ENCODE data around the gene SVOPL. TPM values are rescaled to one million over a fixed set of nuclear protein-coding genes. Genes with fewer than 3 reads are reported as not detected.
A peak's percentile ranks its signal among the peaks of the same experiment; 100 is the strongest.

SVOPL gene
- total and polyA plus RNA-seq, 3 experiments from 2014 or later = not detected

DNA sequence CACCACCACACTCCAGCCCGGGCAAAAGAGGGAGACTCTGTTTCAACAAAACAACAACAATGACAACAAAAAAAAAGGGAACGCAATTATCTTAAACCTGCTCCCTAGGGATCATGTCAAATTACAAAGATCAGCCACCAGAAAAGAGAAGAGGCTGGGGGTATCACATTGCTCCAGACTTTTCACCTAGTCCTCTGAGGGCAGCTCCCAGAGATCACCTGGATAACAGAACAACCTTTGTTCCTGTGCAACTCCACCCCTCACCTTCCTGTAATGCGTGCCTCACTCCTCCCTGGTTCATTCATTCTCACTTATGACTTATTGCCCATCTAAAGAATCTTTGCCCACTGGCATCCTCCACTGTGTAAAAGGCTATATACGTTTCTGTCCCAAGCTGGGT lies 31.8 kb downstream of the SVOPL start:
- H3K9me3 Mint-ChIP-seq = no peaks in the 10 kb centered on the region
- CTCF ChIA-PET = no interaction called here
- DNase-seq = no peak
- peaks cover 21 to 56% of the 10 kb centered on the region in 2 donors for H3K27me3 Mint-ChIP-seq
- Histone ChIP-seq H3K4me3 (ENCODE audit: low read length) (no peak overlapping the region), H3K9me3 (ENCODE audit: low read length) (no peaks in the 10 kb centered on the region), H3K27me3 (ENCODE audit: insufficient read depth, low read length, poor library complexity, severe bottlenecking) (no peaks in the 10 kb centered on the region), H3K36me3 (ENCODE audit: insufficient read depth, low read length) (no peaks in the 10 kb centered on the region), H3K4me1 (ENCODE audit: insufficient read depth, low read length) (no peaks in the 10 kb centered on the region), H3K27ac (ENCODE audit: low read depth, low read length) (no peak overlapping the region)
- H3K27ac Mint-ChIP-seq = no peak overlapping the region
- no peaks in the 10 kb centered on the region for H3K36me3 Mint-ChIP-seq
- no peak overlapping the region for H3K4me3 Mint-ChIP-seq
- POLR2A ChIA-PET = no interaction called here
- H3K4me1 Mint-ChIP-seq = peaks cover 0 to 3% (median 0%) of the 10 kb centered on the region in 3 donors

- no peaks in the 10 kb centered on the region for H3K9me3 Mint-ChIP-seq
- H3K27me3 ChIP-seq (ENCODE audit: insufficient read depth, low read length, poor library complexity, severe bottlenecking) = no peaks in the 10 kb centered on the region
- peaks cover 21 to 60% of the 10 kb centered on the region in 2 donors for H3K27me3 Mint-ChIP-seq
- H3K36me3 Mint-ChIP-seq = no peaks in the 10 kb centered on the region
- peaks cover 0 to 6% (median 0%) of the 10 kb centered on the region in 3 donors for H3K4me1 Mint-ChIP-seq
- H3K27ac ChIP-seq (ENCODE audit: low read depth, low read length) = no peak overlapping the region
- H3K4me1 ChIP-seq (ENCODE audit: insufficient read depth, low read length) = no peaks in the 10 kb centered on the region
- H3K9me3 ChIP-seq (ENCODE audit: low read length) = no peaks in the 10 kb centered on the region
- H3K36me3 ChIP-seq (ENCODE audit: insufficient read depth, low read length) = no peaks in the 10 kb centered on the region
- no peak for DNase-seq
- ChIA-PET CTCF (no interaction called here), POLR2A (no interaction called here)
- H3K4me3 ChIP-seq (ENCODE audit: low read length) = no peak overlapping the region
- no peak overlapping the region for H3K27ac Mint-ChIP-seq
- H3K4me3 Mint-ChIP-seq = no peak overlapping the region
Measured at GRCh38 chr7:138668946-138669345, 32.2 kb downstream of the SVOPL start.

GRCh38 chr7:138668229-138668596 lies 32.9 kb downstream of the SVOPL start:
- no peaks in the 10 kb centered on the region for H3K9me3 ChIP-seq (ENCODE audit: low read length)
- no peaks in the 10 kb centered on the region for H3K27me3 ChIP-seq (ENCODE audit: insufficient read depth, low read length, poor library complexity, severe bottlenecking)
- no peak overlapping the region for H3K27ac ChIP-seq (ENCODE audit: low read depth, low read length)
- H3K27me3 Mint-ChIP-seq = peaks cover 25 to 68% of the 10 kb centered on the region in 2 donors
- ChIA-PET CTCF (no interaction called here), POLR2A (no interaction called here)
- no peaks in the 10 kb centered on the region for H3K4me1 ChIP-seq (ENCODE audit: insufficient read depth, low read length)
- no peak for DNase-seq
- no peak overlapping the region for H3K4me3 ChIP-seq (ENCODE audit: low read length)
- no peaks in the 10 kb centered on the region for H3K36me3 Mint-ChIP-seq
- H3K36me3 ChIP-seq (ENCODE audit: insufficient read depth, low read length) = no peaks in the 10 kb centered on the region
- H3K4me1 Mint-ChIP-seq = peaks cover 0 to 8% (median 0%) of the 10 kb centered on the region in 3 donors
- no peaks in the 10 kb centered on the region for H3K9me3 Mint-ChIP-seq
- no peak overlapping the region for H3K27ac Mint-ChIP-seq
- H3K4me3 Mint-ChIP-seq = no peak overlapping the region

GRCh38 chr7:138667535-138668228 lies 33.5 kb downstream of the SVOPL start:
- Histone ChIP-seq H3K4me1 (ENCODE audit: insufficient read depth, low read length) (no peaks in the 10 kb centered on the region), H3K27ac (ENCODE audit: low read depth, low read length) (no peak overlapping the region), H3K36me3 (ENCODE audit: insufficient read depth, low read length) (no peaks in the 10 kb centered on the region), H3K4me3 (ENCODE audit: low read length) (no peak overlapping the region), H3K27me3 (ENCODE audit: insufficient read depth, low read length, poor library complexity, severe bottlenecking) (no peaks in the 10 kb centered on the region), H3K9me3 (ENCODE audit: low read length) (no peaks in the 10 kb centered on the region)
- Mint-ChIP-seq H3K9me3 (no peaks in the 10 kb centered on the region), H3K36me3 (no peaks in the 10 kb centered on the region), H3K27ac (no peak overlapping the region), H3K4me3 (no peak overlapping the region), H3K4me1 (peaks cover 0 to 8% (median 0%) of the 10 kb centered on the region in 3 donors), H3K27me3 (peaks cover 27 to 73% of the 10 kb centered on the region in 2 donors)
- ChIA-PET POLR2A (no interaction called here), CTCF (no interaction called here)
- no peak for DNase-seq

DNA sequence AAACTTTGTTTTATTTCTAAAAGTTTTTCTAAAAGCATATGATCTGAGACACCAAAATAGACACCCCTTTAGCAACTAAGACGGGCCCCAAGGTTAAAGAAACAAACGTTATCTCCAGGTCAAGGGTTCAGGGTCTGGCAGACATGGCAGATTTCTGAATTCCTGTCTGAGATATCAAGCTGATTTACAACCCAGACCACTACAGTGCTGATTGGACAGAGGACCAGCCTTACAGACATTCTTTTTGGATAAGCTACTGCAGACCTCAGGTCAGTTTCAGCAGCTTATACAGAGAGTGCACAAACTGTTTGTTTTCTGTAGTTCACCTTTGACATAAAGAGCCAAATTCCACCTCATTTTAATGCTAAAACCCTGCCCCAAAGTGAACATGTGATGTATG lies 34.8 kb downstream of the SVOPL start:
- ChIA-PET CTCF (no interaction called here), POLR2A (no interaction called here)
- H3K9me3 Mint-ChIP-seq = no peaks in the 10 kb centered on the region
- peaks cover 0 to 8% (median 0%) of the 10 kb centered on the region in 3 donors for H3K4me1 Mint-ChIP-seq
- H3K27ac ChIP-seq (ENCODE audit: low read depth, low read length) = no peak overlapping the region
- H3K4me3 ChIP-seq (ENCODE audit: low read length) = no peak overlapping the region
- H3K4me3 Mint-ChIP-seq = no peak overlapping the region
- no peaks in the 10 kb centered on the region for H3K36me3 ChIP-seq (ENCODE audit: insufficient read depth, low read length)
- no peaks in the 10 kb centered on the region for H3K36me3 Mint-ChIP-seq
- no peaks in the 10 kb centered on the region for H3K4me1 ChIP-seq (ENCODE audit: insufficient read depth, low read length)
- H3K27ac Mint-ChIP-seq = no peak overlapping the region
- peaks cover 29 to 74% of the 10 kb centered on the region in 2 donors for H3K27me3 Mint-ChIP-seq
- no peak for DNase-seq
- H3K27me3 ChIP-seq (ENCODE audit: insufficient read depth, low read length, poor library complexity, severe bottlenecking) = no peaks in the 10 kb centered on the region
- H3K9me3 ChIP-seq (ENCODE audit: low read length) = no peaks in the 10 kb centered on the region

DNA sequence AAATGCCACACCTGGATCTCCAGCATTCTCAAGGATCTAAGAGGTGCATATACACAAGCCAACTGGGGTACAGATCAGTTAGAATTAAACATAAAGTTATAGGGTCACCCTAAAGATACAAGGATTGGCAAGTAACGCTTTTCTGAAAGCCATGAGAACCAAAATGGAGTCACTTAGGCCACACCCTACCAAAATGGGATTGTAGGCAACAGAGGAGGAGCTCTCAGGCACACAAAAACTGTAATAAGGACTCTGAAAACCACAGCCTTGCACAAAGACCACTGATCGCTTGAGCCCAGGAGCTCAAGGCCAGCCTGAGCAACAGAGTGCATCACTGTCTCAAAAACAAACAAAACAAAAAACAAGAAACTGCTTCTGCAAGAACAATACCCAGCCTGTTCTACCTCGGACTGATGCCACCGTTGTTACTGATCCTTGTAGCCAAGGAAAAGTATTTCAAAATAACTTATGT lies 35.5 kb downstream of the SVOPL start:
- no peak overlapping the region for H3K27ac Mint-ChIP-seq
- peaks cover 29 to 74% of the 10 kb centered on the region in 2 donors for H3K27me3 Mint-ChIP-seq
- no peak overlapping the region for H3K4me3 ChIP-seq (ENCODE audit: low read length)
- DNase-seq = no peak
- H3K9me3 Mint-ChIP-seq = no peaks in the 10 kb centered on the region
- H3K4me1 Mint-ChIP-seq = peaks cover 0 to 8% (median 0%) of the 10 kb centered on the region in 3 donors
- POLR2A ChIA-PET = no interaction called here
- H3K36me3 Mint-ChIP-seq = no peaks in the 10 kb centered on the region
- no peaks in the 10 kb centered on the region for H3K36me3 ChIP-seq (ENCODE audit: insufficient read depth, low read length)
- no peaks in the 10 kb centered on the region for H3K9me3 ChIP-seq (ENCODE audit: low read length)
- CTCF ChIA-PET = no interaction called here
- no peak overlapping the region for H3K4me3 Mint-ChIP-seq
- no peaks in the 10 kb centered on the region for H3K27me3 ChIP-seq (ENCODE audit: insufficient read depth, low read length, poor library complexity, severe bottlenecking)
- H3K4me1 ChIP-seq (ENCODE audit: insufficient read depth, low read length) = no peaks in the 10 kb centered on the region
- H3K27ac ChIP-seq (ENCODE audit: low read depth, low read length) = no peak overlapping the region

GRCh38 chr7:138665249-138665648 lies 35.9 kb downstream of the SVOPL start:
- Mint-ChIP-seq H3K27me3 (peaks cover 26 to 73% of the 10 kb centered on the region in 2 donors), H3K27ac (no peak overlapping the region), H3K36me3 (no peaks in the 10 kb centered on the region), H3K9me3 (no peaks in the 10 kb centered on the region), H3K4me3 (no peak overlapping the region), H3K4me1 (peaks cover 0 to 8% (median 0%) of the 10 kb centered on the region in 3 donors)
- DNase-seq = no peak
- CTCF ChIA-PET = no interaction called here
- Histone ChIP-seq H3K27me3 (ENCODE audit: insufficient read depth, low read length, poor library complexity, severe bottlenecking) (no peaks in the 10 kb centered on the region), H3K9me3 (ENCODE audit: low read length) (no peaks in the 10 kb centered on the region), H3K4me3 (ENCODE audit: low read length) (no peak overlapping the region), H3K36me3 (ENCODE audit: insufficient read depth, low read length) (no peaks in the 10 kb centered on the region), H3K4me1 (ENCODE audit: insufficient read depth, low read length) (no peaks in the 10 kb centered on the region), H3K27ac (ENCODE audit: low read depth, low read length) (no peak overlapping the region)
- POLR2A ChIA-PET = no interaction called here

GRCh38 chr7:138663725-138664710 lies 37.1 kb downstream of the SVOPL start:
- Mint-ChIP-seq H3K4me3 (peak overlapping the region in 4 of 7 donors; percentile 12 to 75 (median 32)), H3K9me3 (no peaks in the 10 kb centered on the region), H3K27me3 (peaks cover 24 to 71% of the 10 kb centered on the region in 2 donors), H3K4me1 (peaks cover 0 to 8% (median 0%) of the 10 kb centered on the region in 3 donors), H3K36me3 (no peaks in the 10 kb centered on the region), H3K27ac (no peak overlapping the region)
- H3K4me1 ChIP-seq (ENCODE audit: insufficient read depth, low read length) = no peaks in the 10 kb centered on the region
- CTCF ChIA-PET = no interaction called here
- H3K27me3 ChIP-seq (ENCODE audit: insufficient read depth, low read length, poor library complexity, severe bottlenecking) = no peaks in the 10 kb centered on the region
- peak in 1 of 5 donors; percentile 4 for DNase-seq
- POLR2A ChIA-PET = no interaction called here
- no peaks in the 10 kb centered on the region for H3K36me3 ChIP-seq (ENCODE audit: insufficient read depth, low read length)
- H3K9me3 ChIP-seq (ENCODE audit: low read length) = no peaks in the 10 kb centered on the region
- no peak overlapping the region for H3K4me3 ChIP-seq (ENCODE audit: low read length)
- H3K27ac ChIP-seq (ENCODE audit: low read depth, low read length) = no peak overlapping the region

Measured in CD8-positive, alpha-beta memory T cell (primary cell).